SK-N-MC (cell line): ENCODE results near the gene AGAP3.

Experiments used
- EZH2 ChIP-seq: fragments of 200-600 bp; sonication (generic); IDR thresholded peaks from one replicate; pipeline ENCODE4 v1.6.1; 2017; ENCODE audit warnings: antibody characterized with exemption
- POLR2AphosphoS5 ChIP-seq: IDR thresholded peaks from 2 replicates; pipeline ENCODE4 v1.6.1; 2012; ENCODE audit warnings: mild to moderate bottlenecking, low read depth, low read length, borderline replicate concordance

DNA sequence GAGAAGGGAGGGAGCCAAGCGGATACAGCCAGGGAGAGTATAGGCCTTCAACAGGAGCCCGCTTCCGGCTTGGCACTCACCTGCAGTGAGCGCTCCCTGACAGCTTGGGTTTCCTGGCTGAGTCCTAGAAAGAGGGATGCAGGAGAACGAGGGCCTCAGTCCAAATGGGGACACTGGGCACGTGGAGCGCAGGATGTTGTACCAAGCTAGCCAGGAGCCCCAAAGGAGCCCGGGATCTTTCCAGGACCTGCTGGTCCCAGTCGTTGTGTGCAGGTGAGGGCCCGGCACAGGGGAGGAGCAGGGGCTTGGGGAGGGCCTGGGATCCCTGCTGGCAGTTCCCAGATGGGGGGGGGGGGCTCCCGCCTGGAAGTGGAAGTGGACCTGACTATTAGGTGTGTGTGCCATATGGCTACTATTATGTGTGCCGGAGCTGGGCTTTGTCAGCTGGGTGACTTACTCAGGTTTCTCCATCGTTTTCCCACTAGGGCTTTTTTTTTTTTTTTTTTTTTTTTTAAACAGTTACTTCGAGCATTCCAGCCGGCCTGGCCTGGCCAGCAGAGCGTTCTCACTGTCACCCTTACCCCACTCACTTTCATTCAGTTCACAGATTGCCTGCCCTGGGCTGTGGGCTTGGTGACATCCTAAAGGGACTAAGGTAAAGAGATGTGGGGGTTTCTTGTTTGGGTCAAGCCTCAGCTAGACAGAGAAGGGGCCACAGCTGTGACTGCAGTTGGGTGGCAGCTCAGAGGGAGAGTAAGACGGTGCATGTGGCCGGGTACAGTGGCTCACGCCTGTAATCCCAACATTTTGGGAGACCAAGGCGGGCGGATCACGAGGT is 3.8 kb downstream of the AGAP3 start:
- TF ChIP-seq POLR2AphosphoS5 = no peak
- TF ChIP-seq EZH2 = no peak
